Osteoblast (primary cell): ENCODE measurements around the gene ATP2B3. TPM values are rescaled to one million over a fixed set of nuclear protein-coding genes. Genes with fewer than 3 reads are reported as not detected.

Source experiments
- DNase-seq: peaks from one replicate; pipeline ENCODE4 v3.0.0; 2011; ENCODE audit warnings: low spot score, mixed read lengths; ENCODE audit not compliant: insufficient read length; ENCODE audit errors: missing footprints
- H2AFZ ChIP-seq: 2 replicates; pipeline ENCODE4 v1.6.0; 2011; ENCODE audit warnings: mild to moderate bottlenecking, low read length
- H3K27ac ChIP-seq: 2 replicates; pipeline ENCODE4 v1.5.1; 2011; ENCODE audit warnings: mild to moderate bottlenecking, low read depth, low read length, moderate library complexity
- H3K27me3 ChIP-seq: 2 replicates; pipeline ENCODE4 v1.6.0; 2012; ENCODE audit warnings: mild to moderate bottlenecking, control low read depth, inconsistent platforms, low read length, moderate library complexity; ENCODE audit not compliant: insufficient read depth
- H3K36me3 ChIP-seq: 2 replicates; pipeline ENCODE4 v1.5.1; 2011; ENCODE audit warnings: mild to moderate bottlenecking, low read length, control low read depth, moderate library complexity; ENCODE audit not compliant: insufficient read depth
- H3K4me1 ChIP-seq: 2 replicates; pipeline ENCODE4 v1.5.1; 2011; ENCODE audit warnings: mild to moderate bottlenecking, low read length, control low read depth, moderate library complexity; ENCODE audit not compliant: insufficient read depth
- H3K4me2 ChIP-seq: 2 replicates; pipeline ENCODE4 v1.6.0; 2011; ENCODE audit warnings: mild to moderate bottlenecking, low read length; ENCODE audit not compliant: insufficient read depth
- H3K4me3 ChIP-seq: fragments of 200-600 bp; sonication (generic); 3 replicates; pipeline ENCODE4 v1.5.1; 2012; ENCODE audit warnings: mild to moderate bottlenecking, low read length, inconsistent platforms; ENCODE audit not compliant: insufficient read depth
- H3K79me2 ChIP-seq: 2 replicates; pipeline ENCODE4 v1.6.0; 2012; ENCODE audit warnings: mild to moderate bottlenecking, low read length, control low read depth, inconsistent platforms; ENCODE audit not compliant: insufficient read depth
- H3K9me3 ChIP-seq: 2 replicates; pipeline ENCODE4 v1.5.1; 2011; ENCODE audit warnings: low read depth, low read length, control low read depth
- H4K20me1 ChIP-seq: 2 replicates; pipeline ENCODE4 v1.6.0; 2012; ENCODE audit warnings: mild to moderate bottlenecking, low read length, control low read depth; ENCODE audit not compliant: insufficient read depth
- total RNA-seq: library from RNA; depleted of rRNA; stranded (reverse); fragments of >200 nt; gene quantifications from 2 replicates; pipeline ENCODE4 v1.2.3, GENCODE V29; 2012
- TF ChIP-seq, protein P1 (sequence below): IDR thresholded peaks from 2 replicates; pipeline ENCODE4 v1.5.1; 2011; ENCODE audit warnings: mild to moderate bottlenecking, low read depth, low read length, moderate library complexity; ENCODE audit errors: extremely low read depth

Gene ATP2B3
- total RNA-seq, 1 donor: not detected

- Histone ChIP-seq H3K4me2 (no peak overlapping the region), H3K27me3 (no peaks in the 10 kb centered on the region), H3K4me3 (no peak overlapping the region), H3K36me3 (no peaks in the 10 kb centered on the region), H2AFZ (no peak overlapping the region), H3K4me1 (no peaks in the 10 kb centered on the region), H3K9me3 (no peaks in the 10 kb centered on the region), H3K27ac (no peak overlapping the region), H4K20me1 (no peaks in the 10 kb centered on the region), H3K79me2 (no peaks in the 10 kb centered on the region)
- TF ChIP-seq, protein P1, sequence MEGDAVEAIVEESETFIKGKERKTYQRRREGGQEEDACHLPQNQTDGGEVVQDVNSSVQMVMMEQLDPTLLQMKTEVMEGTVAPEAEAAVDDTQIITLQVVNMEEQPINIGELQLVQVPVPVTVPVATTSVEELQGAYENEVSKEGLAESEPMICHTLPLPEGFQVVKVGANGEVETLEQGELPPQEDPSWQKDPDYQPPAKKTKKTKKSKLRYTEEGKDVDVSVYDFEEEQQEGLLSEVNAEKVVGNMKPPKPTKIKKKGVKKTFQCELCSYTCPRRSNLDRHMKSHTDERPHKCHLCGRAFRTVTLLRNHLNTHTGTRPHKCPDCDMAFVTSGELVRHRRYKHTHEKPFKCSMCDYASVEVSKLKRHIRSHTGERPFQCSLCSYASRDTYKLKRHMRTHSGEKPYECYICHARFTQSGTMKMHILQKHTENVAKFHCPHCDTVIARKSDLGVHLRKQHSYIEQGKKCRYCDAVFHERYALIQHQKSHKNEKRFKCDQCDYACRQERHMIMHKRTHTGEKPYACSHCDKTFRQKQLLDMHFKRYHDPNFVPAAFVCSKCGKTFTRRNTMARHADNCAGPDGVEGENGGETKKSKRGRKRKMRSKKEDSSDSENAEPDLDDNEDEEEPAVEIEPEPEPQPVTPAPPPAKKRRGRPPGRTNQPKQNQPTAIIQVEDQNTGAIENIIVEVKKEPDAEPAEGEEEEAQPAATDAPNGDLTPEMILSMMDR: no peak
- no peak for DNase-seq
These were observed 20.3 kb downstream of the ATP2B3 start for GRCh38 chrX:153537526-153538295.

DNA sequence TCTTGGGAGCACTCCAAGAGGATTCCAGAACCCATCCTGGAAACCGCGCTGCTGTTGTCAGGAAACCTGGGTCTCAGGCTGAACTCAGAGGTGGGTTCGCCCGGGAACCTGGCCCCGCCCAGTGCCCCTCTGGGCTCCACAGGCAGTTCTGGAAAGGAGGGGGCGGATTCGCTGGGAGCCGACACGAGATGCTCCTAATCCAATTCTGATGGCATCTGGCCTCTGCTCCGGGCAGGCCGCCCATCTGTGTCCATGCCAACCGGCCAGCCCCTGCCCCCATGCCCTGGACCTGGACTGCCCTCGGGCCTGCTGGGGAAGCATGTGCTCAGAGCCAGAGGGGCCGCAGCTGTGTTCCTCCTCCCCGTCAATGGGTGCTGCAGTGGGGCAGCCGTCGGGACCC lies 21.0 kb downstream of the ATP2B3 start:
- TF ChIP-seq, protein P1: no peak
- Histone ChIP-seq H3K36me3 (no peaks in the 10 kb centered on the region), H3K4me3 (no peak overlapping the region), H3K4me1 (no peaks in the 10 kb centered on the region), H2AFZ (no peak overlapping the region), H3K79me2 (no peaks in the 10 kb centered on the region), H3K4me2 (no peak overlapping the region), H3K27ac (no peak overlapping the region), H4K20me1 (no peaks in the 10 kb centered on the region), H3K27me3 (no peaks in the 10 kb centered on the region), H3K9me3 (no peaks in the 10 kb centered on the region)
- DNase-seq: no peak

DNA sequence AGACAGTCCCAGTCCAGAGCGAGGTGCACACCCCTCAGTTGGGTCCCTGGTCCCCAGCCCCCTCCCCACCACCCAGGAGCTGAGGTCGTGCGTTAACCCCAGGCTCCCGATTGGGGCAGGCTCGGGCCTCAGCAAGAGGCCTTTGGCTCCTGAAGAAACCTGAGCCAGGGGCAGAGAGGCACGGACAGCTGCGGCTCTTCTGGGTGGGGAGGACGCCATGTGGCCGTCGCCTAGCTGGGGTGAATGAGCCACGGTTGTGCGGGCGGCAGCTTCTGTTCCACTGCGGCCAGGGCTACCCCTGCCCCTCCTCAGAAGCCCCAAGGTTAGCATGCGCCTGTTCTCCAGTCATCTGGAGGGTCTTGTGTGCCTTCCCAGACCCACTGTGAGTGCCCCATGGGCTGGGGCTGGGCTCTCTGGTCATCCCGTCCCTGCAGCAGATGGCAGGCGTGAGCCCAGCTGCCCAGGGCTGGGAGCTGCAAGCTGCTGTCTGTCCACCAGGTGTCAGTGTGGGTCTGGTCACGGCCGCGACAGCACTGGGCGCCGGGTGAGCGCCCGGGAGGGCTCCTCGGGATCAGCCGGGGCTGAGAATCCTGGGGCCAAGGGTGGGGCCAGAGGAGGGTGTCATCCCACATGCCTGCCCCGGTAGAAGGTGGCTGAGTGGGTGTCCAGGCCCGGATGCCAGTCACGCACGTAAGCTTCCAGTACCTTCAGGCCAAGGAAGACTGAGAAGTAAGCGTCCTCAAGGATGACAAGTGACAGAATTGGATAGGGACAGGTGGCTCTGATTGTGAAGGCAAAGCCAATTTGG lies 21.9 kb downstream of the ATP2B3 start:
- no peaks in the 10 kb centered on the region for H4K20me1 ChIP-seq
- peak; percentile 97 for DNase-seq
- no peaks in the 10 kb centered on the region for H3K4me1 ChIP-seq
- H3K9me3 ChIP-seq: no peaks in the 10 kb centered on the region
- H2AFZ ChIP-seq: no peak overlapping the region
- H3K79me2 ChIP-seq: no peaks in the 10 kb centered on the region
- no peaks in the 10 kb centered on the region for H3K36me3 ChIP-seq
- no peaks in the 10 kb centered on the region for H3K27me3 ChIP-seq
- no peak overlapping the region for H3K4me3 ChIP-seq
- no peak overlapping the region for H3K4me2 ChIP-seq
- TF ChIP-seq, protein P1: peak; percentile 89
- H3K27ac ChIP-seq: no peak overlapping the region

GRCh38 chrX:153539979-153540358 lies 22.5 kb downstream of the ATP2B3 start:
- no peaks in the 10 kb centered on the region for H3K4me1 ChIP-seq
- DNase-seq: no peak
- H3K4me3 ChIP-seq: no peak overlapping the region
- no peak overlapping the region for H3K4me2 ChIP-seq
- no peaks in the 10 kb centered on the region for H3K79me2 ChIP-seq
- H3K9me3 ChIP-seq: no peaks in the 10 kb centered on the region
- H4K20me1 ChIP-seq: no peaks in the 10 kb centered on the region
- no peak overlapping the region for H2AFZ ChIP-seq
- no peak overlapping the region for H3K27ac ChIP-seq
- H3K27me3 ChIP-seq: no peaks in the 10 kb centered on the region
- H3K36me3 ChIP-seq: no peaks in the 10 kb centered on the region
- TF ChIP-seq, protein P1: no peak
